ENCODE results near the gene KIAA0040.

The KIAA0040 gene

DNA sequence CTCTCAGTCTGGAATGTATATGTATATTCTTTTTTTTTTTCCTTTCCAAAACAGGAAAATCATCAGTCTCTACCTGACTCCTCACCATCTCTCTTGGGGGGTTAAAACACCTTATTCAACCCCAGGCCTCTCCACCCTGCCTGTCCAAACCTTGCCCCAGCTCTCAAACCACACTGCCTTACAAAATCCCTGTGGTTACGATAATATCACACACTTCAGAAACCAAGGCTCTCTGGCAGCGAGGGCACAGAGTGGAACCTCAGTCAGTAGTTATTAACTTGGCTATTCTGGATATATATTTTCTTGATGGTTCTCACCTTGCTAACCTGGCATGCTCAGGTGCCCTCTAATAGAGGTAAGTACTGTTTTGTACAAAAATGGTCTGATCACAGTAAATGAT lies 24.7 kb downstream of the KIAA0040 start:
- Mint-ChIP-seq H3K27me3 (no peaks in the 10 kb centered on the region), H3K4me3 (no peak overlapping the region), H3K9me3 (no peaks in the 10 kb centered on the region), H3K4me1 (peaks cover 57% of the 10 kb centered on the region), H3K36me3 (peaks cover 76% of the 10 kb centered on the region), H3K27ac (peak overlapping the region; percentile 36)
- ATAC-seq = no peak

DNA sequence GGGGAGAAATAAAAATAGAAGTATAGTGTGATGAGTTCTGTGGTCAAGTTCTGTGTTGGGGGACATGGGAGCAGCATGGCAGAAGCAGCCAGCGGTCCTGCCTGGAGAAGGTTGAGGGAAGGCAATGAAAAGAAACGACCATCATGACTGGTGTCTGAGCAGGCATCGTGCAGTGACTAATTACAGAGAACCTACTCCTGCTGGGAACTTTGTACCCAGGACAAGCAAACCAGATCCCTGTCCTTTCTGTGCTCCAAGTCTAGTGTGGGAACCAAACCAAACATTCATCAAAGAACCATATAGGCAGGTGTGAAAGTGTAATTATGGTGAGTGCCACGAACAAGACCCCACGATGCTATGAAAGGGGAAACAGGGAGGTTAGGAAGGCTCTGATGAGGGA lies 25.8 kb downstream of the KIAA0040 start:
- ATAC-seq = no peak
- peaks cover 53% of the 10 kb centered on the region for H3K4me1 Mint-ChIP-seq
- H3K27ac Mint-ChIP-seq = peak overlapping the region; percentile 36
- H3K9me3 Mint-ChIP-seq = no peaks in the 10 kb centered on the region
- peaks cover 71% of the 10 kb centered on the region for H3K36me3 Mint-ChIP-seq
- no peaks in the 10 kb centered on the region for H3K27me3 Mint-ChIP-seq
- H3K4me3 Mint-ChIP-seq = no peak overlapping the region

DNA sequence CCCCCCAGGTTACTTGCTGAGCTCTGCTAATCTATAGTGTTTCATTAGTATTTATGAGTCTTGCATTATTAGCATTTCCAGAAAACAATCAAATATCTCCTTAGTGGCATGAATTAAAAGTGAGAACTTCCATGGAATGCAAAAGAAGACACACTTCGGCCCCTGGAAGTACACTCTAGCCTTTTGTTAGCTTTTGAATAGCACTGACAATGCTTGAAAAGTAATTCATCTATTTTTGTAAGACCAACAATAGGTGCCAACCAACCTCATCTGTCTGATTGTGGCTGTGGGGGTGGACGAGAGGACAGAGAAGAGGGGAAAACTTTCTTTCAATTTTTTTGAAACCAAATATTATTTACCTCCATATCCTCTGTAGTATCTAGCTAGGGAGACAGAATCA lies 27.8 kb downstream of the KIAA0040 start:
- Mint-ChIP-seq H3K4me1 (peaks cover 45% of the 10 kb centered on the region), H3K36me3 (peaks cover 69% of the 10 kb centered on the region), H3K27me3 (no peaks in the 10 kb centered on the region), H3K4me3 (no peak overlapping the region), H3K27ac (no peak overlapping the region), H3K9me3 (no peaks in the 10 kb centered on the region)
- no peak for ATAC-seq

DNA sequence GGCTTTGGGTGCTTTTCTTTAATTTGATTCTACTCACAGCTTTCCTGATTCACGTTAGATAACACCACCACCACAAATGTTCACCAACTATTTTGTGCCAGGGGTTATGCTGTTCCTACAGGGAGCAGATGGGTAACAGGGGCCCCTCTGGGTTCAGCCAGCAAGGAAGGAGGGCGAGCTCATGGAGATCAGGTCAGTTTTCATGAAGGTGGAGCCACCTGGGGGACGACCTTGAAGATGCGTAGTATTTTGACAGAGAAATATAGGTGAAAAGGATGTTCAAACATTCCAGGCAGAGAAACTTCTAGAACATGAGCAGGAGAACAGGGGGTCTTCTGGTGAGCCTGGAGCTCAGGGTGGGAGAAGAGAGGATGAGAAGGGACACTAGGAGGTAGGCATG lies 28.9 kb downstream of the KIAA0040 start:
- Mint-ChIP-seq H3K4me1 (peaks cover 34% of the 10 kb centered on the region), H3K9me3 (no peaks in the 10 kb centered on the region), H3K4me3 (no peak overlapping the region), H3K27ac (peak overlapping the region; percentile 6), H3K36me3 (peaks cover 63% of the 10 kb centered on the region), H3K27me3 (no peaks in the 10 kb centered on the region)
- no peak for ATAC-seq

DNA sequence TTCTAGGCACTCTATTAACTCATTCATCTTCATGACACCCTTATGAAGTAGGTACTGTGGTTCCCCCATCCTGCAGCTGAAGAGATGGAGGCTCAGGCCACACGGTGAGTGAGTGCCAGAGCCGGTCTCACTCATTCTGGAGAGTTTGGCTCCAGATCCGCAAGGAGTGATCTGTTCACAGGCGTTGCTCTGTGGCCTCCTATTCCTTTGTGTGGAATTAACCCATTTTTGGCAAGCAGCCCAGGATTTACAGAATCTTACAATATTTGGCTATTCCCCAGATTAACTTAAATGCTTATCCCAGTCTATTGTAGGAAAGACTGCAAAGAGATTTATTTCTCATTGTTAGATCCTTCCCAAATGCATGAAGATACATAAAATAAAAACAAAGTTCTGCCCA lies 29.6 kb downstream of the KIAA0040 start:
- H3K9me3 Mint-ChIP-seq = no peaks in the 10 kb centered on the region
- ATAC-seq = no peak
- peaks cover 29% of the 10 kb centered on the region for H3K4me1 Mint-ChIP-seq
- H3K36me3 Mint-ChIP-seq = peaks cover 64% of the 10 kb centered on the region
- no peaks in the 10 kb centered on the region for H3K27me3 Mint-ChIP-seq
- H3K27ac Mint-ChIP-seq = peak overlapping the region; percentile 6
- no peak overlapping the region for H3K4me3 Mint-ChIP-seq

DNA sequence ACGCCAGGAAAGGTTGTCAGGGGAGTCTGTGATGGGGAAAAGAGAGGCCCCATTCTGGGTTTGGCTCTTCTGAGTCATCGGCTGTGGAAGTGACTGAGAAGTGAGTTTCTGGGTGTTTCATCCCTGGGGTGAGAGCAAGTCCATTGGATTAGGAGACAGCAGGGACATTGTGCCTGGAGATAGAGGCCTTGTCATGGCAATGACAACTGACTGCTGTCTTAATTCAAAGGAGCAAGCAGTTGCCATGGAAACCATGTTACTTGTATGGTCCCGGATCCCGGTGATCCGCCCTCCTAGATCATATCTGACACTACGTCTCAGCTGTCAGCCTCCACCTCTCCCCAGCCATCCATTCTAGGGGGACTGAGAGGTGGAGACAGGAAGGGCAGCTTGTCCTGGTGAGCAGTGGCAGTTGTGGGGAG lies 34.4 kb downstream of the KIAA0040 start:
- peaks cover 33% of the 10 kb centered on the region for H3K4me1 Mint-ChIP-seq
- H3K9me3 Mint-ChIP-seq = no peaks in the 10 kb centered on the region
- no peak for ATAC-seq
- H3K27ac Mint-ChIP-seq = peak overlapping the region; percentile 64
- H3K27me3 Mint-ChIP-seq = peaks cover 8% of the 10 kb centered on the region
- H3K4me3 Mint-ChIP-seq = no peak overlapping the region
- H3K36me3 Mint-ChIP-seq = peaks cover 40% of the 10 kb centered on the region

DNA sequence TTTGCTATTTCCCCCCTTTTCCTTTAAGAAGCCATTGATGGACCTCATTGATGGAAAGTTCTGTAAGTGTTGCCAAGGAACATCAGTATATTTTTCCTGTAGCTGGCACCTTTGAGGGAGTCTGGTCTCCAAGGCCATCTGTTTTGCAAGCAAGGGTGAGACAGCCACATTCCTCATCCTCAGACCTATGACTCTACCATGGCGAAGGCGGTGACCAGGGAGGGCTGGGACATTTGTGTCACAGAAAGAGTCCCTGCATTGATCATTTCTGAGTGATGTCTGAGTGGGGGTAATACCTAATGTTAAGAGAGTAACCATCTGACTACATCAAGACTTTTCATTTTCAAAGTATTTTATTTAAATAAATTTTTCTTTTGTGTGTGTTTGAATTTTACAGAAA lies 35.4 kb downstream of the KIAA0040 start:
- Mint-ChIP-seq H3K4me1 (peaks cover 36% of the 10 kb centered on the region), H3K27me3 (peaks cover 11% of the 10 kb centered on the region), H3K4me3 (no peak overlapping the region), H3K27ac (no peak overlapping the region), H3K36me3 (peaks cover 40% of the 10 kb centered on the region), H3K9me3 (no peaks in the 10 kb centered on the region)
- ATAC-seq = no peak

DNA sequence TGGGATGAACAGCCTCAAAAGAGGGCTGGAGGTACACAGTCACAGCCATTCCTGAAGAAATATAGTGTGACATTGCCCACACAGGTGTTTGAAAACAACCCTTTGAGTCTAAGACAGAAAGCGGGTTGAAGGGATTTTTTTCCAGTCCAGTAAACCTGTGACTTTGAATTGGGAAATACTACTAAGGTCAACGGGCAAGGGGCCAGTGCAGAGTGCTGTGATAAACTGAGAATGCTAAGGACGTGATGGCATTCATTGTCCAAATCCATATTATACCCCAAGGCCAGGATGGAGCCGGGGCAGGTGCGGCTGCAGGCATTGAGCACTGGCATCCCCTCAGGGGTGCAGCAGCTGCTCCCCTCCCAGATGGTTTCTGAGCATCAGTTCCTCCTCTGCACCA lies 36.6 kb downstream of the KIAA0040 start:
- peaks cover 37% of the 10 kb centered on the region for H3K4me1 Mint-ChIP-seq
- ATAC-seq = peak; percentile 5
- no peaks in the 10 kb centered on the region for H3K9me3 Mint-ChIP-seq
- no peak overlapping the region for H3K27ac Mint-ChIP-seq
- peaks cover 31% of the 10 kb centered on the region for H3K36me3 Mint-ChIP-seq
- peaks cover 23% of the 10 kb centered on the region for H3K27me3 Mint-ChIP-seq
- no peak overlapping the region for H3K4me3 Mint-ChIP-seq

DNA sequence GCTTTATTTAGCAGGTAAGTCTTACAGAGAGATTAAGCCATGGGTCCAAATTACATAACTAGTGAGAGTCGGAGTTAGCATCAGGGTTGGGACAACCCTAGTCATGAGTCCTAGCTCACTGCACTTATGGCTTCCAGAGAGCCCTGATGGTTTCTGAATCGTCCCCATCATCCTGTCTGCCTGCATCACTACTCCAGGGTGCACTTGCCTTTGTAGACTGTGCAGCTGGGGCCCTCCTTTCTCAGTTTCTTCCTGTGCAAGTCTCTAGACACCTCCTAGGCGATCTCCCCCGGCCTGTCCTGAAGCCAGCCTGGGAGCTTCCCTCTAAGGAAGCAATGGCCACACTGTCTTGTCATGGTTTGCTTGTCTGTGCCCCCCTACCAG lies 37.1 kb downstream of the KIAA0040 start:
- Mint-ChIP-seq H3K27me3 (peaks cover 27% of the 10 kb centered on the region), H3K27ac (no peak overlapping the region), H3K36me3 (peaks cover 27% of the 10 kb centered on the region), H3K9me3 (no peaks in the 10 kb centered on the region), H3K4me3 (no peak overlapping the region), H3K4me1 (peaks cover 33% of the 10 kb centered on the region)
- peak; percentile 52 for ATAC-seq

DNA sequence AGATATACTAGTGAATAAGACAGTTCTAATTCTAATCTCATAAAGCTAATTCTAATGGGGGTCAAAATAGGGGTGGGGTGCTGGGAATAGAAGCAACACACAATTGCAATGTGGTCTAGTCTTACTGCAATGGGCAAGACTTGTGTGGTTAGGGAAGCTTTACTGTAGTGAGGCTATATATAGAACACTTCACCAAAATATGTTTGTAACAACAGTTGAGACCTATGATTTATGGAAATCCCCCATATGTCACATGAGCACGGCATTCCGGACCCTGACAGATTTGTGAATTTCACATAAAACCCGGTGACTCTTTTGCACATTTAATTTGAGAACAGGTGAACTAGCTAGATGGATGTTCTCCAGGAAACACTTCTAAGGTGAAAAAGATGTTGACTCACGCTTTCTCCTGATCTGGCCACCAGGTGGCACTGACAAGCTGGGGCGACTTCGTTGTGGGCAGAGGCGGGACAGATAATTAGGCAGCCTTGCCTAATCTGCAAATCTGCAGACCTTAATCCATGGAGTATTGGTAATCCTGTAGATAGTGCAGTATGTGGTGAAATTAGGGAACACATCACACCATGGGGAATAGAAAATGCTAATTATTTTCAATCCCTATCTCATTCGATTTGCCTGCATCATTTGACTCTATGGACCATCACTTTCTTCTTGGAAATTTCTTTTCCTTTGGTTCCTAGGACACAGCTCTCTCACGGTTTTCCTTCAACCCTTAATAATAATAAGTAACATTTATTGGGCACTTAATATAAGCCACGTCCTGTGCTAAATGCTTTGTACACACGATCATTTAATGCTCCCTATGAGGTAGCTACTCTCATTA lies 37.7 kb downstream of the KIAA0040 start:
- Mint-ChIP-seq H3K36me3 (peaks cover 21% of the 10 kb centered on the region), H3K9me3 (no peaks in the 10 kb centered on the region), H3K27ac (no peak overlapping the region), H3K4me3 (no peak overlapping the region), H3K4me1 (peaks cover 32% of the 10 kb centered on the region), H3K27me3 (peaks cover 31% of the 10 kb centered on the region)
- peak; percentile 44 for ATAC-seq

DNA sequence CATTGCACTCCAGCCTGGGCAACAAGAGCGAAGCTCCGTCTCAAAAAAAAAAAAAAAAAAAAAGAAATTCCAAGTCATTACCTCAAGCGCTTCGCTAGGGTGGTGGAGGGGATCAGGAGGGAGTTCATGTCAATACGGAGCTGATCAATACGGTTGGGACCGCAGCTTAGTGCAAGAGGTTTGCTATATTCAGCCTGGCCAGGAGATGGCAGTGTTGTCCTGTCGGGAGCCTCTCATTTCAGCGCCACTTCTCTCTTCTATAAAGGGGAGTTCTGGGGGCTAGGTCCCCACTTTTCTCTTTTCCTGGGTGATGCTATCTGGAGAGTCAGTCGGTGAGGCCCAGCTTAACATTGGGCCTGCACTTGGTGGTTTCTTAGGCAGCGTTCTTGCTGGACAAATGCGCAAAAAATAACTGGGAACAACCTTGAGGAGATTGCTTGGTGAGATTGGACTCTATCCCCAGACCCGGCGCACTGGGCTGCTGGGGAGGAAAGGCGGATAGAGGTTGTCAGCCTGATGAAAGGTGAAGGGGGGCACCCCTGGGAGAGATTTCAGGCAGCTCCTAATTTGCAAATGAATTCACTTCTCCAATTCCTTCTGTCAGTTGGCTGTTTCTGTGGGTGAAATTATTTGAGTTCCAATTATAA lies 40.4 kb downstream of the KIAA0040 start:
- peaks cover 2% of the 10 kb centered on the region for H3K36me3 Mint-ChIP-seq
- no peaks in the 10 kb centered on the region for H3K9me3 Mint-ChIP-seq
- peaks cover 31% of the 10 kb centered on the region for H3K27me3 Mint-ChIP-seq
- H3K27ac Mint-ChIP-seq = no peak overlapping the region
- H3K4me3 Mint-ChIP-seq = no peak overlapping the region
- peak; percentile 60 for ATAC-seq
- H3K4me1 Mint-ChIP-seq = peaks cover 43% of the 10 kb centered on the region

DNA sequence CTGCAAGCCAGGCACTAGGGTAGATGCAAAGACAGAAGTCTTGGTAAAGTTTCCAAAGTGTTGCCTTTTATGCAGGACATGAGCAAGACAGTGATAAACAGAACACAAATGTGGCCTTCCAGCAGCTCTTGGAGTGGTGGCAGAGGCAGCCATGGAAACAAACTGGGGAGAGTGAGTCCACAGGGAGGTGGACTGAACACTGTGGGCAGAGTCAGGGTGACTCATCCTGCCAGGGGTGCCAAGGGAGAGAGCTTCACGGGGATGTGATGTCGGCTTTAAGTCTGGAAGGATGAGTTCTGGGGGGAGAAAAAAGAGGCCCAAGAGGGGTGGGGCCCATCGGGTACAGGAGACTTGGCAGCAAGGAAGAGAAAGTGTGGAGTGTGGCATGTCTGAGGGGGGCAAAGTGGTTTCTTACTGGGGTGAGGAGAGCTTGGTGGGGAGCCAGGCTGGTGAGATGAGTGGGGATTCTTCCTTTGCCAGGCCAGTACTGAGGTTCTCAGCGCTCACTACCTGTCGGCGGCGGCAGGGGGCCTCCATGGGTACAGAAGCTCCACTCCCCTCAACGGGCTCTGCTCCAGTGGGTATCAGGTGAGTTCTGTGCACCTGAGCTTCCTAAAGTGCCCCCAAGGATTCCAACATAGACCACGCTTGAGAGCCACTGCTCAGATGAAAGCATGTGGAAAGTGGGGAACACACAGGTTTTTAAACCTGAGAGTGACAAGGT lies 41.8 kb downstream of the KIAA0040 start:
- no peaks in the 10 kb centered on the region for H3K9me3 Mint-ChIP-seq
- no peak overlapping the region for H3K27ac Mint-ChIP-seq
- H3K4me3 Mint-ChIP-seq = no peak overlapping the region
- H3K27me3 Mint-ChIP-seq = peaks cover 35% of the 10 kb centered on the region
- peaks cover 42% of the 10 kb centered on the region for H3K4me1 Mint-ChIP-seq
- no peaks in the 10 kb centered on the region for H3K36me3 Mint-ChIP-seq
- no peak for ATAC-seq

DNA sequence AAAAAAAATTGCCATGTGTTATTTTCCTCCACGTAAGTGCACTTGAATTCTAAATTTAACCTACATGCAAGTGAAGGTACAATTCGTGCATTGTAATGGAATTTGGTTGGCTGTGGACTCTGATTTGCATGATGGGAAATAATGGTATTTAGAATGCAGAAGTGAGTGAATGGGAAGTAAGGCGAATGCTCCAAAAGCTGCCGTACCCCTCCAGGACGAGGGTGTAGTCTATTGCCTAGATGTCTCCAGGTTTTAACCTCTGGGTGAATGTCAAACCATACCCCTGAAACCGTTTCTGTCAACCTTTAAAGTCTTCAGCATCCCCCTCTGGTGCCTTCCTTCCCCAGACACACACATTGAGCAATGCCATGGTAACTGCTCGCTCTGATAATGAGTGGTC lies 44.5 kb downstream of the KIAA0040 start:
- H3K4me1 Mint-ChIP-seq = peaks cover 36% of the 10 kb centered on the region
- no peaks in the 10 kb centered on the region for H3K36me3 Mint-ChIP-seq
- no peak overlapping the region for H3K27ac Mint-ChIP-seq
- peaks cover 31% of the 10 kb centered on the region for H3K27me3 Mint-ChIP-seq
- H3K9me3 Mint-ChIP-seq = no peaks in the 10 kb centered on the region
- no peak overlapping the region for H3K4me3 Mint-ChIP-seq
- ATAC-seq = peak; percentile 55

DNA sequence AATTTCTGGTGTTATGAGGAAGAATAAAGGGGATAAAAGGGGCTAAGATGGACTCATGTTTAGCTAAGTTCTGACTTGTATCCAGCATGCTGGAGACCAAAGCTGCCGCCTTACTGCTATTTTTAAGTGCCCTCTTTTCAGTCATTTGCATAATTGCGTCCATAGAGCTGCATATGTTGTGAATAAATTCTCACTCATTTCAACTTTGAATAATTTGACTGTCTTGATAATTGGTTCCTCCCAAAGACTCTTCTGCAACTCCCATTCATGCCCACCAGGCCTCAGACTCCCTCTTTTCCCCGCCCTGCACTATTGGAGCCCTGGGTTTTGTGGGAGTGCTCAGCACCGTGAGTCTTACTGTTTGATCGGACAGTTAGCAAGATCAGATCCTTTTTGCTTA lies 45.0 kb downstream of the KIAA0040 start:
- ATAC-seq = no peak
- peaks cover 41% of the 10 kb centered on the region for H3K4me1 Mint-ChIP-seq
- H3K27me3 Mint-ChIP-seq = peaks cover 28% of the 10 kb centered on the region
- H3K36me3 Mint-ChIP-seq = no peaks in the 10 kb centered on the region
- no peak overlapping the region for H3K4me3 Mint-ChIP-seq
- H3K9me3 Mint-ChIP-seq = no peaks in the 10 kb centered on the region
- H3K27ac Mint-ChIP-seq = no peak overlapping the region

DNA sequence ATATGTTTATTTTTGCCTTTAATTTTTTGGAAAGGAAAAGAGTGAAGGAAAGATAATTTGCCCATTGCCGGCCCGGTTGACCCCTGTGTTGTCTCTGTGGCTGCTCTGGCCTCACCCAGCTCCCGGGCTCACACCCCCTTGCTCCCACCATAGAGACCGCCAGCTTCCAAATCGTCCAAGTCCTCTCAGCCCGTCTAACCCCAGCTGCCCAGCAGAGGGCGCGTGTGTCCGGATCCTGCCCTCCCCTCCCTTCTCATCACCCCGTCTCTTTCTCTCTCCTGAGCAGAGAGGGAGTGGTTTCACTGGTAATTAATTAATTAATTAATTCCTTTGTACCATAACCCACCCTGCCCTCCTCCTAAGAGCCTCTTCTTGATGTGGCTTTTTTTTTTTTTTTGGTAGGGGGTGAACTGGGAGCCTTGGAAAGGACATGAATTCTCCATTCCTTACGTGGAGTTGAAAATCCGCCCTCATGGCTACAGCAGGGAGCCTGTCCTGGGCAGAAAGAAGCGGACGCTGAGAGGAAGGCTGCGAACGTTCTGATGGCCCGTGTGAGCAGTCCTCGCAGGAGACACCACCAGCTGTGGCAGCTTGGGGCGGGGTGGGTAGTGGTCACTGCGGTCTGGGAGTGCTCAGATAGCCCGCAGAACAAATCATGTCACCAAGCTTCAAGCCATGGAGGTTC lies 45.9 kb downstream of the KIAA0040 start:
- Mint-ChIP-seq H3K27me3 (peaks cover 24% of the 10 kb centered on the region), H3K27ac (no peak overlapping the region), H3K4me3 (no peak overlapping the region), H3K4me1 (peaks cover 42% of the 10 kb centered on the region), H3K36me3 (no peaks in the 10 kb centered on the region), H3K9me3 (no peaks in the 10 kb centered on the region)
- ATAC-seq = peak; percentile 60
